Mesenchymal stem cell (in vitro differentiated cells and primary cell): ENCODE data around the gene UNK.
"Not testable (repeated sequence)": the region's sequence is repeated elsewhere in the genome, so short reads cannot be mapped to it uniquely, and the experiment has no call there.

Experiments
- DNase-seq: peaks from one replicate; pipeline ENCODE4 v3.0.0-alpha.2; 2013
- H2AFZ ChIP-seq: one replicate; pipeline ENCODE4 v1.6.1; 2013; ENCODE audit warnings: low read depth, mild to moderate bottlenecking, control low read depth, inconsistent platforms, low read length, moderate library complexity
- H2AK5ac ChIP-seq: 2 replicates; pipeline ENCODE4 v1.6.1; 2013; ENCODE audit warnings: low read length, moderate library complexity, mild to moderate bottlenecking, inconsistent platforms; ENCODE audit not compliant: severe bottlenecking
- H2BK120ac ChIP-seq: one replicate; pipeline ENCODE4 v1.6.1; 2013; ENCODE audit warnings: low read depth, mild to moderate bottlenecking, inconsistent platforms, low read length, moderate library complexity
- H2BK12ac ChIP-seq, 2 experiments: one replicate each; pipeline ENCODE4 v1.6.1; 2013; ENCODE audit warnings: inconsistent platforms in 2 of 2, low read length in 2 of 2, mild to moderate bottlenecking in 2 of 2, moderate library complexity in 2 of 2, control low read depth in 1 of 2
- H2BK15ac ChIP-seq: one replicate; pipeline ENCODE4 v1.6.1; 2013; ENCODE audit warnings: mild to moderate bottlenecking, low read depth, inconsistent platforms; ENCODE audit not compliant: poor library complexity, severe bottlenecking
- H2BK5ac ChIP-seq: 2 replicates; pipeline ENCODE4 v1.6.1; 2013; ENCODE audit warnings: low read depth, mild to moderate bottlenecking, low read length, control low read depth, inconsistent platforms; ENCODE audit not compliant: poor library complexity, severe bottlenecking
- H3K14ac ChIP-seq, 2 experiments: one replicate each; pipeline ENCODE4 v1.6.1; 2013; ENCODE audit warnings: inconsistent platforms in 2 of 2, low read length in 2 of 2, control low read depth in 1 of 2, mild to moderate bottlenecking in 1 of 2, moderate library complexity in 1 of 2
- H3K18ac ChIP-seq, 2 experiments: one replicate each; pipeline ENCODE4 v1.6.1; 2013; ENCODE audit warnings: inconsistent platforms in 2 of 2, low read length in 2 of 2, control low read depth in 1 of 2, low read depth in 1 of 2, mild to moderate bottlenecking in 1 of 2
- H3K23ac ChIP-seq, 2 experiments: one replicate each; pipeline ENCODE4 v1.6.1; 2013; ENCODE audit warnings: inconsistent platforms in 2 of 2, low read length in 2 of 2, mild to moderate bottlenecking in 2 of 2, moderate library complexity in 2 of 2, control low read depth in 1 of 2
- H3K27ac ChIP-seq: 2 replicates; pipeline ENCODE4 v1.5.1; 2013; ENCODE audit warnings: mild to moderate bottlenecking, moderate library complexity, low read length, control low read depth, inconsistent platforms; ENCODE audit not compliant: poor library complexity, severe bottlenecking
- H3K27me3 ChIP-seq, 2 experiments: 2 replicates each; pipeline versions ENCODE4 v1.6.1 to v1.7.0; 2013; ENCODE audit warnings: low read length in 2 of 2, mild to moderate bottlenecking in 2 of 2, moderate library complexity in 2 of 2, control low read depth in 1 of 2, inconsistent platforms in 1 of 2; ENCODE audit not compliant: control insufficient read depth in 1 of 2, insufficient read depth in 1 of 2
- H3K36me3 ChIP-seq, 2 experiments: 2 replicates each; pipeline versions ENCODE4 v1.6.1 to v1.7.0; 2013; ENCODE audit warnings: low read length in 2 of 2, control low read depth in 1 of 2, inconsistent platforms in 1 of 2, low read depth in 1 of 2, mild to moderate bottlenecking in 1 of 2; ENCODE audit not compliant: insufficient read depth in 2 of 2, control insufficient read depth in 1 of 2
- H3K4ac ChIP-seq, 2 experiments: one replicate each; pipeline ENCODE4 v1.6.1; 2013; ENCODE audit warnings: inconsistent platforms in 2 of 2, low read length in 2 of 2, mild to moderate bottlenecking in 2 of 2, moderate library complexity in 2 of 2, control low read depth in 1 of 2, low read depth in 1 of 2
- H3K4me1 ChIP-seq: 2 replicates; pipeline ENCODE4 v1.6.1; 2013; ENCODE audit warnings: low read depth, low read length, control low read depth; ENCODE audit not compliant: control insufficient read depth, insufficient read depth
- H3K4me2 ChIP-seq: 2 replicates; pipeline ENCODE4 v1.6.1; 2013; ENCODE audit warnings: low read length, mild to moderate bottlenecking, inconsistent platforms; ENCODE audit not compliant: poor library complexity, severe bottlenecking
- H3K4me3 ChIP-seq, 2 experiments: 2 replicates each; pipeline versions ENCODE4 v1.5.1 to v1.7.0; 2013; ENCODE audit warnings: low read length in 2 of 2, mild to moderate bottlenecking in 2 of 2, control low read depth in 1 of 2, low read depth in 1 of 2; ENCODE audit not compliant: insufficient read depth in 1 of 2
- H3K79me1 ChIP-seq: replicated peaks from 2 replicates; pipeline ENCODE4 v1.6.1; 2013; ENCODE audit warnings: mild to moderate bottlenecking, control low read depth, low read length, inconsistent platforms; ENCODE audit not compliant: poor library complexity, severe bottlenecking
- H3K9ac ChIP-seq: 2 replicates; pipeline ENCODE4 v1.7.0; 2013; ENCODE audit warnings: mild to moderate bottlenecking, low read length, moderate library complexity
- H3K9me3 ChIP-seq: 2 replicates; pipeline ENCODE4 v1.7.0; 2013; ENCODE audit warnings: mild to moderate bottlenecking, low read length; ENCODE audit not compliant: control insufficient read depth
- H4K8ac ChIP-seq: one replicate; pipeline ENCODE4 v1.6.1; 2013; ENCODE audit warnings: inconsistent platforms, mild to moderate bottlenecking, low read length, moderate library complexity
- H4K91ac ChIP-seq: one replicate; pipeline ENCODE4 v1.6.1; 2013; ENCODE audit warnings: mild to moderate bottlenecking, low read length, inconsistent platforms
- WGBS: methylation state at CpG from one replicate; pipeline ENCODE4 v1.1.7; 2013; ENCODE audit warnings: mixed read lengths; 5-methylcytosine and 5-hydroxymethylcytosine counted together

UNK gene

DNA sequence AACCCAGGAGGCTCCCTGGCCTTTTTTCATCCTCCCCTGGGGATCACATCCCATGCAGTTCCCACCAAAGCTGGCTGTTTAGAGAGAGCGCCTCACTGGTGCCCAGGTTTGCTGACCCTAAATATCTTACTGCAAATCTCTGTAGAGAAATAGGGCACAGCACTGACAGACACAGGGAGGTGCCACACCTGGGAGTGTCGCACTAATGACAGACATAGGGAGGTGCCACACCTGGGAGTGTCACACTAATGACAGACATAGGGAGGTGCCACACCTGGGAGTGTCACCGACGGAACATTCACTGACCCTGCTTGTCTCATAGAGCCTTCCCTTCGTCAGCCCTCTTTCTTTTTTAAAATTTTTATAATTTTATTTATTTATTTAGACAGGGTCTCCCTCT, 25.6 kb downstream of the UNK start:
- peaks cover 37% of the 10 kb centered on the region for H3K79me1 ChIP-seq
- no peak overlapping the region for H3K4me3 ChIP-seq
- no peak overlapping the region for H2BK15ac ChIP-seq
- 98% methylated on average over 2 of the region's 5 CpGs for WGBS
- peaks cover 21% of the 10 kb centered on the region for H3K4me1 ChIP-seq
- peak overlapping the region; percentile 61 for H3K9ac ChIP-seq
- H3K27me3 ChIP-seq = no peaks in the 10 kb centered on the region
- no peak overlapping the region for H3K18ac ChIP-seq
- no peak overlapping the region for H2AK5ac ChIP-seq
- no peak overlapping the region for H3K4ac ChIP-seq
- H4K8ac ChIP-seq = no peak overlapping the region
- no peak overlapping the region for H2BK5ac ChIP-seq
- no peak overlapping the region for H2AFZ ChIP-seq
- peaks cover 43 to 53% of the 10 kb centered on the region in 2 experiments for H3K36me3 ChIP-seq
- no peak overlapping the region for H2BK120ac ChIP-seq
- H3K9me3 ChIP-seq = no peaks in the 10 kb centered on the region
- H3K23ac ChIP-seq = no peak overlapping the region
- H4K91ac ChIP-seq = no peak overlapping the region
- no peak for DNase-seq
- peak overlapping the region in 1 of 2 experiments; percentile 18 for H2BK12ac ChIP-seq
- no peak overlapping the region for H3K14ac ChIP-seq
- H3K4me2 ChIP-seq = no peak overlapping the region
- H3K27ac ChIP-seq = no peak overlapping the region

DNA sequence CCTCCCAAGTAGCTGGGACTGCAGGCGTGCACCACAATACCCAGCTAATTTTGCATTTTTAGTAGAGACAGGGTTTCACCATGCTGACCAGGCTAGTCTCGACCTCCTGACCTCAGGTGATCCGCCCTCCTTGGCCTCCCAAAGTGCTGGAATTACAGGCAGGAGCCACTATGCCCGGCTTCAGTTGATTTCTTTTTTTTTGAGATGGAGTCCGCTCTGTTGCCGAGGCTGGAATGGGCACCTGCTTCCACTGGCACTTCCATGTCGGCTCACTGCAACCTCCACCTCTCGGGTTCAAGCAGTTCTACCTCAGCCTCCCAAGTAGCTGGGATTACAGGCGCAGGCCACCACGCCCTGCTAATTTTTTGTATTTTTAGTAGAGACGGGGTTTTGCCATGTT, 26.1 kb downstream of the UNK start:
- H2BK15ac ChIP-seq, H3K4me3 ChIP-seq, H2AFZ ChIP-seq, H4K8ac ChIP-seq, H3K23ac ChIP-seq, H2BK120ac ChIP-seq, H3K9me3 ChIP-seq, DNase-seq, H3K9ac ChIP-seq, H2BK12ac ChIP-seq, H3K18ac ChIP-seq, H3K14ac ChIP-seq, H3K4ac ChIP-seq, H3K4me2 ChIP-seq, H3K27ac ChIP-seq, H2AK5ac ChIP-seq, H3K27me3 ChIP-seq, H4K91ac ChIP-seq, H2BK5ac ChIP-seq: not testable (repeated sequence)
- H3K79me1 ChIP-seq = peaks cover 36% of the 10 kb centered on the region
- H3K4me1 ChIP-seq = peaks cover 23% of the 10 kb centered on the region
- H3K36me3 ChIP-seq = peaks cover 43 to 54% of the 10 kb centered on the region in 2 experiments
- 99% methylated on average over 11 of the region's 11 CpGs for WGBS

DNA sequence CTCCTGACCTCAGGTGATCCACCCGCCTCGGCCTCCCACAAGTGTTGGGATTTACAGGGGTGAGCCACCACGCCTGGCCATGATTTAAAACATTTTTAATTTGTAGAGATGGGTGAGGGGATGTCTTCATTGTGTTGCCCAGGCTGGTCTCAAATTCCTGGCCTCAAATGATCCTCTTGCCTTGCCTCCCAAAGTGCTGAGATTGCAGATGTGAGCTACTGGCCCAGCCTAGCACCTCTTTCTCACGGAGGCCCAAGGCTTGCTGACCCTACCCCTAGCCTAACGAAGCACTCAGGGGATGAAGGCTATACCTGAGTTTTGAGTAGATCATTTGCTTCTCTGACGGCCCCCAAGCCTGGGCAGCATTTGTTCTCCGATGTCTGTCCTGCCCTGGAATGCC, 26.6 kb downstream of the UNK start:
- Histone ChIP-seq H3K36me3 (peaks cover 46 to 57% of the 10 kb centered on the region in 2 experiments), H3K4me3 (no peak overlapping the region), H2BK120ac (no peak overlapping the region), H3K79me1 (peaks cover 35% of the 10 kb centered on the region), H3K4ac (no peak overlapping the region), H3K14ac (no peak overlapping the region), H2BK15ac (no peak overlapping the region), H3K9me3 (no peaks in the 10 kb centered on the region), H4K91ac (no peak overlapping the region), H3K27ac (no peak overlapping the region), H2BK5ac (no peak overlapping the region), H3K9ac (no peak overlapping the region), H3K18ac (no peak overlapping the region), H3K4me1 (peaks cover 23% of the 10 kb centered on the region), H3K27me3 (no peaks in the 10 kb centered on the region), H4K8ac (no peak overlapping the region), H3K4me2 (no peak overlapping the region), H2AK5ac (no peak overlapping the region), H2BK12ac (no peak overlapping the region), H3K23ac (no peak overlapping the region), H2AFZ (no peak overlapping the region)
- DNase-seq = no peak
- 93% methylated on average over 7 of the region's 7 CpGs for WGBS

DNA sequence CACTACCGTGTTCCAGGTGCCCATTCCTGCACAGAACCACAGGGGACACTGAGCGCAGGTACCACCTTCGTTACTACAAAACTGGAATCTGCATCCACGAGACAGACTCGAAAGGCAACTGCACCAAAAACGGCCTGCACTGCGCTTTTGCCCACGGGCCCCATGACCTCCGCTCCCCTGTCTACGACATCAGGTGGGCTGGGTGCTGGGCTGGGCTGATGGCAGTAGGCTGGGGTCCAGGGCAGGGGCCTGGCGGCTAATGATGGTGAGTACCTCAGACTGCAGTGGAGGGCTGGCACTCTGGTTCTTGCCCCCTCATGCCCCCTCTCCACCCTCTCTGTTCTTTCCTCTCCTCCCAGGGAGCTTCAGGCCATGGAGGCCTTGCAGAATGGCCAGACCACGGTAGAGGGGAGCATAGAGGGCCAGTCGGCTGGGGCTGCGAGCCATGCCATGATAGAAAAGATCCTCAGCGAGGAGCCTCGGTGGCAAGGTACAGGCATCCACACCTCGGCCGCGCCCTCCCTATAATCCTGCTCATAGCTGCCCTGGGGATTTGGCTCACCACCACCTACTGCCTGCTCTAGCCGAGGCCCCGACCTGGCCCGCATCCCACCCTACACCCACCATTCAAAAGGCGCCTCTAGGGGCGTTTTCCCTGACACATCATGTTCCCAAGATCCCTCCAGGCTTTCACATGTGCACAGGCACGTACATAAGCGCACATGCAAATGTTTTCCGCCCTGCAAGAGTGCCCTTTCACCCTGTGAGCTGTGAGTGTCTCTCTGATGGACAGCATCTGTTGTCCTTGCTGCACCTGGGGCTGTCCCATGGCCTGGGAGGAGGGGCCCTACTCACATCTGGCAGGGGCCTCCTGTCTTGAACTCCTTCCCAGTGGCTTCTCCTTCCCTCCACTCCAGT, 27.7 kb downstream of the UNK start:
- no peak overlapping the region for H3K4me3 ChIP-seq
- no peak overlapping the region for H2BK120ac ChIP-seq
- H3K14ac ChIP-seq = no peak overlapping the region
- no peak overlapping the region for H2BK12ac ChIP-seq
- no peaks in the 10 kb centered on the region for H3K27me3 ChIP-seq
- peaks cover 23% of the 10 kb centered on the region for H3K4me1 ChIP-seq
- no peak overlapping the region for H3K9ac ChIP-seq
- peaks cover 57 to 68% of the 10 kb centered on the region in 2 experiments for H3K36me3 ChIP-seq
- H3K27ac ChIP-seq = no peak overlapping the region
- H3K4ac ChIP-seq = no peak overlapping the region
- no peak overlapping the region for H3K4me2 ChIP-seq
- H2AK5ac ChIP-seq = no peak overlapping the region
- peak overlapping the region; percentile 7 for H4K91ac ChIP-seq
- peaks cover 37% of the 10 kb centered on the region for H3K79me1 ChIP-seq
- no peak overlapping the region for H3K23ac ChIP-seq
- no peak overlapping the region for H2AFZ ChIP-seq
- no peaks in the 10 kb centered on the region for H3K9me3 ChIP-seq
- no peak for DNase-seq
- no peak overlapping the region for H2BK5ac ChIP-seq
- no peak overlapping the region for H4K8ac ChIP-seq
- peak overlapping the region; percentile 2 for H2BK15ac ChIP-seq
- H3K18ac ChIP-seq = no peak overlapping the region
- WGBS = 94% methylated on average over 27 of the region's 27 CpGs
